ENCODE measurements around the gene GRID1.

- TF ChIP-seq, protein P1, sequence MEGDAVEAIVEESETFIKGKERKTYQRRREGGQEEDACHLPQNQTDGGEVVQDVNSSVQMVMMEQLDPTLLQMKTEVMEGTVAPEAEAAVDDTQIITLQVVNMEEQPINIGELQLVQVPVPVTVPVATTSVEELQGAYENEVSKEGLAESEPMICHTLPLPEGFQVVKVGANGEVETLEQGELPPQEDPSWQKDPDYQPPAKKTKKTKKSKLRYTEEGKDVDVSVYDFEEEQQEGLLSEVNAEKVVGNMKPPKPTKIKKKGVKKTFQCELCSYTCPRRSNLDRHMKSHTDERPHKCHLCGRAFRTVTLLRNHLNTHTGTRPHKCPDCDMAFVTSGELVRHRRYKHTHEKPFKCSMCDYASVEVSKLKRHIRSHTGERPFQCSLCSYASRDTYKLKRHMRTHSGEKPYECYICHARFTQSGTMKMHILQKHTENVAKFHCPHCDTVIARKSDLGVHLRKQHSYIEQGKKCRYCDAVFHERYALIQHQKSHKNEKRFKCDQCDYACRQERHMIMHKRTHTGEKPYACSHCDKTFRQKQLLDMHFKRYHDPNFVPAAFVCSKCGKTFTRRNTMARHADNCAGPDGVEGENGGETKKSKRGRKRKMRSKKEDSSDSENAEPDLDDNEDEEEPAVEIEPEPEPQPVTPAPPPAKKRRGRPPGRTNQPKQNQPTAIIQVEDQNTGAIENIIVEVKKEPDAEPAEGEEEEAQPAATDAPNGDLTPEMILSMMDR (IDR thresholded peaks at IDR 0.05) = no peak
- TF ChIP-seq EP300 (IDR thresholded peaks at IDR 0.05; ENCODE audit: low read depth) (no peak), POLR2A (IDR thresholded peaks at IDR 0.05) (no peak)
These were observed 138.9 kb downstream of the GRID1 start for GRCh38 chr10:86227501-86228258.
